Stimulated activated naive CD4-positive, alpha-beta T cell (primary cell): ENCODE data around the gene DDX10.

ENCODE experiments used
- DNase-seq, 6 experiments: peaks; one replicate each; lab custom pipeline; 2025; lab: John Stamatoyannopoulos, UW

The DDX10 gene

DNA sequence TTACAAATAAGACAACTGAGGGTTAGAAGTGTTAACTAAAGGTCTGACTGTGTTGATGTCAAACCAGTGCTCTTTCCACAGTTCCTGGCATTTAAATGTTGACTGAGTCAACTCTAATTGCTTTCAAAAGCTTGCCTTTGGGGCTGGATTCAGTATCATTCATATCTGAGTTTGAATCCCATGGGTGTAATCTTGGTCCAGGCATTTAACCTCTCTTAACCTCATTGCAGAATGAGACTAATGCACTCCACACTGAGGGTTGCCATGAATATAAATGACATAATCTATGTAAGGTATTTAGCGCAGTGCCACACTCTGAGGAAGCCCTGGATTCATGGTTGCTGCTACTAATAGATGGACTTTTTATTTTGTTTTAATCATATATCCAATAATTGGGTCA lies 274.3 kb downstream of the DDX10 start:
- DNase-seq = no peak

DNA sequence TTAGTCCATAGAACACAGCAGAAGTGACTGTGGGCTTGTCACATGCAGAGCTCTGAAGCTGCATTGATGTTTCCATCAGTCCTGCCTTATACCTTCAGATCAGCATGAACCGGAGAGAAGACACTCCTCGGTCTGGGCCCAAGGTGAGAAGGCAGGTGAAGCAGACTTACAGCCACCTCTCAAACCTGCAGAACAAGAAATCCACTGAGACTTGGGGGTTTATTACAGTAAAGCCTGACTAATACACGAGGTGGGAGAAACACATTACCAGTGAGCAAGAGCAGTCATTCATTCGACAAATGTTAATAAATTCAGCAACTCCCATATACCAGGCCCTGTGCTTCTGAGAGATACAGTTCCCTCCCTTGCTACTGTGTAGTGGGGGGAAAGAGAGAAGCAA lies 279.0 kb downstream of the DDX10 start:
- no peak for DNase-seq

DNA sequence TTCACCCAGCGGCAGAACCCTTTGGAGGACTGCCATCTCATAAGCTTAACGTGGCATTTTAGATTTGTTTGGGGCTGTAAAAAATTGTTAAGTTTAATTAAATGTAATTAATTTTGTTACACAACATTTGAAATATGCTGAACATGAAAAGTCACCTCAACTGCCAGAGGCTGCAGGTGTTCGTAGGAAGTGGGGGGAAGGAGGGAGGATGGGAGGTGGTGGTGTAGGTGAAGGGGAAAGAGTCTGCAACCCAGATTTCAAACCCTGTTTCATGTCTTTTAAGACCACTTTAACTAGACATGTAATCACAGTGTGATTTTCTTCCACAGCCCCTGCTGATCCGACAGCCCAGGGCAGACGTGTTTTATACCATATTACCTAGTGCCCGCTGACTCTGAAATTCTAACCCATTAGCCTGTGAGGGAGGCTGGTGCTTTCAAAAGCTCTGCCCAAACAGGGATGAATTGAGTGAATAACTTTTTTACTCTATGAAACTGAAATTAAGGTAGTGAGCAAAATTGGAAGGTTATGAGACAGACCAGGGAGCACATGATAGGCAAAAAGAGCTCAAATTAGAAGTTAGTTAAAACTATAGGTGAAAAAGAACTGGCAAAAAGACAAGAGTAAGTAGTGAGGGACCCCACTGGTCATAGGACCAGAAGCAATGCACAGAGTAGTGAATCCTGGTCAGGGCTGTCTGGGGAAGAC lies 279.8 kb downstream of the DDX10 start:
- DNase-seq = no peak

DNA sequence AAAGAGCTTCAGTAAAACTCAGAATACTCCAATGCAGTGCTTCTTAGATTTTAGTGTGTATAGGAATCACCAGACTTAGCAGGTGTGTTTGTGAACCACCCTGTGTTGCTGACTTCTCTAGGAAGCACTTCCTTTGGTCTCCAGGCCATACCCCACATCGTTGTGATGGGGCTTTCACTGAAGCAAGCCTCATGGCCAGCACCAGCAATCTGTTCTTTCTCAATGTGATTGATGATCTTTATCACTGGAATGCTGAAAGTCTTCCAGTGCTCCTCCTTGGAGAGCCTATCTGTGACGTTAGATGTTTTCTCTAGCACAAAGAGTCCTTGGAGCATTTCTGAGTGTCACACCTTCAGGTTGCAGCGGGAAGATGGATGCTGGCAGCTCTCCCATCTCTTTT lies 280.5 kb downstream of the DDX10 start:
- DNase-seq = no peak

DNA sequence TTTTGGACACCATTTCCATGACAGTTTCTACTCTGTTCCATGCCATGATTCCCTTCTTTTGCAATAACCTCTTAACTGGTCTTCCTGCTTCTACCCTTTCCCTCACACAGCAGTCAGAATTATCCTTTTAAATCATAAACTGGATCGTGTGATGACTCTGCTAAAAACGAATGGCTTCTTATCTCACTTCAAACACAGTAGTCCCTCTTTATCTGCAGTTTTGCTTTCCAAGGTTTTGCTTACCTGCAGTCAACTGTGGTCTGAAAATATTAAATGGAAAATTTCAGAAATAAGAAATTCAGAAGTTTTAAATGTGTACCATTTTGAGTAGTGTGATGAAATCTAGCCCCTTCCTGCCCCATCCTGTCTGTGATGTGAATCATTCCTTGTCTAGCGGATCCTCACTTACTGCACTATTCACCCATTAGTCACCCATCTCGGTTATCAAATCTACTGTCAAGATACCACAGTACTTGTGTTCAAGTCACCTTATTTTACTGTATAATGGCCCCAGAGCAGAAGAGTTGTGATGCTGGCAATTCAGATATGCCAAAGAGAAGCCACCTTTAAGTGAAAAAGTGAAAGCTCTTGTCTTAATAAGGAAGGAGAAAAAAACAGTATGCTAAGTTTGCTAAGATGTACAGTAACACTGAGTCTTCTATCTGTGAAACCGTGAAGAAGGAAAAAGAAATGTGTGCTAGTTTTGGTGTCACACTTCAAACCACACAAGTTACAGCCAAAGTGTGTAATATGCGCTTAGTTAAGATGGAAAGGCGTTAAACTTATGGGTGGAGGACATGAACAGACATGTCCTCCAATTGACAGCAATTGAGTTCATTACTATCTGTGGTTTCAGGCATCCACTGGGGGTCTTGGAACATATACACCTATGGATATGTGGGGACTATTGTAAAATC lies 283.0 kb downstream of the DDX10 start:
- no peak for DNase-seq

- no peak for DNase-seq
Observed at GRCh38 chr11:108958368-108959104, 293.7 kb downstream of the DDX10 start.

- DNase-seq = no peak
Observed at GRCh38 chr11:108959105-108959761, 294.4 kb downstream of the DDX10 start.

- DNase-seq = no peak
Observed at GRCh38 chr11:108959874-108960273, 295.0 kb downstream of the DDX10 start.

DNA sequence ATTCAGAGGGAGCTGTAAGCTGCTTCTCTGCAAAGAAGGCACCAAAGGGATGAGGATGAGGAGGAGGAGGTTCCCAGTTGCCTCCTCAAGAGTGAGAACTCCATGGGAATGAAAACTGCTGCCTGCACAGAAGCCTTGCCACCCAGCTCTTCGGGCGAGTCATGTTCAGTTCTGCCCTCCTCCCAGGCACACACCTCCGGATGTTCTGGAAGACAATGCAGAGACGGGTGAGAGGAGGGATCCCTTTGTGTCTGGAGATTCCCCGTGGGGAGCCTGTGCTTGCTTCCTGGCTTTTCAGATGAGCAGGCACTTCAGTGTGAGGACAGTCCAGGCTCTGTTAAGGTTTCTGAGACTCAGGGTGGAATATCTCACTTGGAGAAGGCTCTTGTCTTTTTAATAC lies 295.6 kb downstream of the DDX10 start:
- DNase-seq = no peak

GRCh38 chr11:108961095-108961494 lies 296.2 kb downstream of the DDX10 start:
- DNase-seq = no peak

- no peak for DNase-seq
Observed at GRCh38 chr11:108963118-108963517, 298.2 kb downstream of the DDX10 start.

GRCh38 chr11:108965306-108966001 lies 300.6 kb downstream of the DDX10 start:
- no peak for DNase-seq

GRCh38 chr11:108966206-108966605 lies 301.3 kb downstream of the DDX10 start:
- no peak for DNase-seq

DNA sequence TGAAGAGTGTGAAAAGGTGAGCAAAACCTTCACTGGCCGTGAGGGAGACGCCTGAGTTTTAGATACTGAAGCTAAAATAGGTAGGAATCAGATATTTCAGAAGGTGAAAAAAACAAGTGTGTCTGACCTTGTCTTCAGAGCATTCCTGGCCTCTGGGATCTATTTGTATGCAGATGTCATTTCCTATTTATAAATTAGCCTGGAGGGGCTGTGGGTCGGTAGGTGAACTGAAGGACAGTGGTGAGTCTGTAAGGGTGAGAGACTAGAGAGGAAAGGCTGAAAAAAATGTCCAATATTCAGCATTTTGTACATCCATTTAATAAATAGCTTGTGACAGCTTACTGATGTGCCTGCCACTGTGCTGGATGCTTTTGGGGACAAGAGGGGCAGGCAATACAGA lies 302.1 kb downstream of the DDX10 start:
- no peak for DNase-seq

DNA sequence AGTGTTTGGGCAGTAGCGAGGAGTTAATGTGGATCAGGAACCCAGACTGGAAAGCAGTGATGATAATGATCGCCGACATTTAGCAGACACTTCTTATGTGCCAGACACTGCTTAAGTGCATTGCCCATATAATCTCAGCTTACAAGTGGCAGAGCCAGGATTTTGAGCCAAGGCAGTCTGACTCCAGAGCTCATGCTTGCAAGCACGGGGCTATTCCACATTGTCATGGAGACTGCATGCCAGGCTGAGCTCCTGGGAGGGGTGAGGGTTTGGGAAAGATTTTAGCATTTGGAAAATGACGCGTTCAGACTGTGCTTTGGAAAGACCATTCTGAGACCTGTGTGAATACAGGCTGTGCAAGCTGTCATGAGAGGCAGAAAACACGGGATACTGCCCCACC lies 302.7 kb downstream of the DDX10 start:
- DNase-seq = no peak

DNA sequence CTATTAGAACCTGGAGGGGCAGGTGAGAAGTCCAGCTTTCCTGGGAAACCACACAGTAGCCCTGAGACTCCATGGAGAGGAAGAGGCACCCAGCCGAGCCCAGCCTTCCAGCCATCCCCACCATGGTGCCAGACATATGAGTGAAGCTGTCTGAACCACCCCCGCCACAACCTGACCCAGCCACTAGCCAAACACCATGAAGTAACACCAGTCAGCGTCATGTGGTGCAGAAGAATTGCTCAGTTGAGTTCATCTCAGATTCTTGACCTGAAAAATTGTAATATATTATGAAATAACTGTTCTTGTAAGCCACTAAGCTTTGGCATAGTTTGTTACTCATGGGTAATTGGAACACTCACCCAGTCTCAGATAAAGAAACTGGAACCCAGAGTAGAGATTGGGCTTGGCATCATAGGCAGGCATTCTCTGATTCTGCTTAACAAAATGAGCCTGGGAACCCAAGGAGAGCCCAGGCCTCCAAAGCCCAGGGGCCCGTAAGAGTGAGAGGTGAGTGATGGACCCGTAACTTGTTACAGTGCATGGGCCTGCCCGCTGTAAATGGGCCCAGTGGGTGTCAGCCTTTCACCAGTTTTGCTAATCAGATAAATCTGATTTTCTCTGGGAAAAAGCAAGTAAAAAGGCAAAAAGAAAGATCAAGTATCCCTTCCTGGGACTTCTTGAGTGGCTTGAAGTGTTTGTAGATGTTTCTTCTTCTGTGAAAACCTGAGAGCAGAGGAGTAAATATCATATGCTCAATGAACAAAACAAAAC lies 305.5 kb downstream of the DDX10 start:
- no peak for DNase-seq

- no peak for DNase-seq
Observed at GRCh38 chr11:108973402-108974162, 308.7 kb downstream of the DDX10 start.

DNA sequence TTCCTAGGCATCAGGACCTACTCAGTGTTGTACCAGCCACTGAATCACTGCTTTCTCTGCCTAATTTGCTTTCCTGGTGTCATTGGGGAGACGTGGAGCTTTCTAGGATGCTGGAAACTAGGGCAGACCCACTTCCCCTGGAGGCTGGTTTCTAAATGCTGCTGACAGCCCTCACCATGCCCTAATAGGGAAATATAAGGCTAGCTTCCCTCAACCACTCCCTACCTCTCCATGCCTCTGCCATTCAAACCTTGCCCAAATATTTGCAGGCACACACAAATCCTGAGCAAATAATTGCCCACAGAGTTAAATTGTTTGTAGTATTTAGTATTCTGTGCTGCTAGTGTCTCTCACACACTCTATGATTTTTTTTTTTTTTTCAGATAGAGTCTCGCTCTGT lies 310.2 kb downstream of the DDX10 start:
- DNase-seq = no peak

DNA sequence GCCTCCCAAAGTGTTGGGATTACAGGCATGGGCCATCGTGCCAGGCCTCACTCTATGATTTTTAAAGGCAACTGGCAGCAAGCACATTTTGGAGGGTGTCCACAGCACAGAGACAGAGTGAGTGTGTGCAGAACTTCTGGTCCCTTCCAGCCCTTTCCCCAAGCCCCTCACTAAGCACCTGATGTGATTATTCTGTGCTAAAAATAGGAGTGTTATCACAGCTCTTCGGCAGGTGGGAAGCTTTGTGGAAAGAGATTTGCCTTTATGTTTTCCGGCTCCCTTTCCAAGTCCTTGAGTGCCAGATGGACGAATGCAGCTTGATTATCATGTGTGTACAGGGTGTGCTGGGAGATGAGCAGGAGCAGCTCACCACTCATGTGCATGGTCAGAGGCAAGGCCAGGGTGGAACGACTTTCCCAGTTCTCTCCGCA lies 310.8 kb downstream of the DDX10 start:
- DNase-seq = no peak
